Renal cortex interstitium (tissue), 11 donors: ENCODE results near the gene DCTN2. TPM values are rescaled to one million over a fixed set of nuclear protein-coding genes. Genes with fewer than 3 reads are reported as not detected.
"Not testable (repeated sequence)": the region's sequence is repeated elsewhere in the genome, so short reads cannot be mapped to it uniquely, and the experiment has no call there.

Experiments used
- DNase-seq, 11 donors: peaks; one replicate each; pipeline ENCODE4 v3.0.0-alpha.2; 2013; ENCODE audit warnings: low read depth in 9 of 11, low spot score in 4 of 11; ENCODE audit errors: extremely low read depth in 1 of 11
- polyA plus RNA-seq, 3 donors: library from polyadenylated mRNA; unstranded; fragments of 120-200 nt; gene quantifications; one replicate each; pipeline ENCODE4 v1.2.1, GENCODE V29; 2013; ENCODE audit not compliant: insufficient read length in 3 of 3

Gene DCTN2
- polyA plus RNA-seq, 3 donors, result 160 to 172 (median 172) TPM

DNA sequence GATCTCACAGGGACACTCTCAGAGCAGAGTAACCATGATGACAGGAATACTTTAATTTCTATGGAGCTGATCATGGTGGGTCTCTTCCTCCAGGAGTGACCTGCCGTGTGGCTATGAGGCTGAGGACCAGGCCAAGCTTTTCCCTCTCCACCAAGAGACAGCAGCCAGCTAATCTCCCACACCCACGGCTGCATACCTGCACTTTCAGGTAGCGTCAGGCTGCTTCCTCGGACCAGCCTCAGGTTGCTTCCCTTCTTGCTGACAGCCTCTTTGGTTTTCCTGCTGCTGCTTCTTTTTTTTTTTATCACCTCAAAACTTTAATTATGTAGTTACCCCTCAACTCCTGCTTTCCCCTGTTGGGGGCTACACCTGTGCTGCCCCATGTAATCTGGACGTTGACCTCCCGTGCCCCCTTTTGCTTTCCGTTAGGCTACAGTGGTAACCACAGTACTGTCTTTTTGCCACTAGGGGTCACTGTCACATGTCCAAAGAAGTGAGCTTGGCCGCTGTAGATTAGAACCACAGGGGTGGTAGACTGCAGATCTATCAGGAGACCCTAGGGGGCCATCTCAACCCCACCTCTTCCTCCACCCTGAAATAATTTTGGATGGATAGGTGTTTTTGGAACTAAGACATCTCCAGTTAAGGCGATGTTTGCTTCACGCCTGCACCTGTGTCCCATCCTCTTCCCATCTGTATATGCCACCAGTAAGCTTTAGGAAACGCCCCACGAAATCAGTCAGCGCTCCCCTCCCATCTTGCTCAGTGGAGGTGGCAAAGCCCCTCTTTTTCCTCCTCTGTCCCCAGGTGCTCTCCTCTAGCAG lies 36.2 kb upstream of the DCTN2 start:
- DNase-seq, result peak in 10 of 11 donors; percentile 48 to 77 (median 71)

DNA sequence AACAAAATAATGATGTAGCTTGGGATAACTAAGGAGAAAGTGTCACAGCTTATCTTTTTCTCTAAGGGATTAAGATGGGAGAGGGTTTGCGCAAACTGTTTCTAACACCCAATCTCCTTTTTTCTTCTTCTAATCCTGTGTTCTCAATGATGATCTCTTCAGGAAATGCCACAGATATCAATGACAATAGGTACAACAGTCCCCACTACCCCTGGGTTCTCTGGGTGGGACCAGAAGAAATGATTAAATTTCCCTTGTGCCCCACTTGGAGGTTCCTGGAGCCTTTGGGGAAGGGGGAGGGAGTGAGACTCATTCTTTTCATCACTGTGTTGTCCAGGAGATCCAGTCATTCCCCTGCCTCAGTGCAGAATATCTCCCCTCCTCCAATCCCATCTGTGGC lies 35.4 kb upstream of the DCTN2 start:
- DNase-seq, result no peak

DNA sequence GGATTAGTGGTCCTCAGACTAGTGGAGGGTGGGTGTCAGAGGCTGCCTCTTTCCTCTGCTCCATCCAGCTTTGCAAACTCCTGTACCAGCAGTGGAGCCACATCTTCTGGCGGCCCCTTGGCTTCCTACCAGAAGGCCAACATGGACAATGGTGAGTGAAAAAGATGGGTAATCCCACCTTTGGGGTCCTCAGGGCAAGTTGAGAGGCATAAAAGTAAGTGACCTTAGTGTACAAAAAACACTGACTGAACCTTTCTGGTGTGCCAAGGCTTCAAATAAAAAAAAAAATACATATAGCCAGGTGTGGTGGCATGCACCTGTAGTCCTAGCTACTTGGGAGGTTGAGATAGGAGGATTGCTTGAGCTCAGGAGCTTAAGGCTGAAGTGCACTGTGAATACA lies 34.8 kb upstream of the DCTN2 start:
- DNase-seq, result no peak

DNA sequence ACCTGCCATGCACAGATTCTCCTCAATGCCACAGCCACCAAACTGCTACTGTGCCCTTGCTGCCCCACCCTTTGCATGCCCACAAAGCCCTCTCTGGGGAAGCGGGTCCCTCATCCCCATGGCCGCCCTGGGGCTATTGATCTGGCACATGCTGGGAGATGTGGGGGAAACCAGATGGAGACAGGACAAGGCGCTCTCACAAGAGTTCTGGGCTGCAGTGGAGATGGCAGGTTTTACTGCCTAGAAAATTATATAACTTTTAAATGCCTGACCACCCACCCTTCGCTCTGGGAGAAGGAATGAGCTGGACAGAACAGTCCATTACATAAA lies 33.4 kb upstream of the DCTN2 start:
- DNase-seq, result no peak

GRCh38 chr12:57579677-57580465 lies 32.9 kb upstream of the DCTN2 start:
- DNase-seq, result no peak

GRCh38 chr12:57579011-57579410 lies 32.0 kb upstream of the DCTN2 start:
- no peak for DNase-seq

DNA sequence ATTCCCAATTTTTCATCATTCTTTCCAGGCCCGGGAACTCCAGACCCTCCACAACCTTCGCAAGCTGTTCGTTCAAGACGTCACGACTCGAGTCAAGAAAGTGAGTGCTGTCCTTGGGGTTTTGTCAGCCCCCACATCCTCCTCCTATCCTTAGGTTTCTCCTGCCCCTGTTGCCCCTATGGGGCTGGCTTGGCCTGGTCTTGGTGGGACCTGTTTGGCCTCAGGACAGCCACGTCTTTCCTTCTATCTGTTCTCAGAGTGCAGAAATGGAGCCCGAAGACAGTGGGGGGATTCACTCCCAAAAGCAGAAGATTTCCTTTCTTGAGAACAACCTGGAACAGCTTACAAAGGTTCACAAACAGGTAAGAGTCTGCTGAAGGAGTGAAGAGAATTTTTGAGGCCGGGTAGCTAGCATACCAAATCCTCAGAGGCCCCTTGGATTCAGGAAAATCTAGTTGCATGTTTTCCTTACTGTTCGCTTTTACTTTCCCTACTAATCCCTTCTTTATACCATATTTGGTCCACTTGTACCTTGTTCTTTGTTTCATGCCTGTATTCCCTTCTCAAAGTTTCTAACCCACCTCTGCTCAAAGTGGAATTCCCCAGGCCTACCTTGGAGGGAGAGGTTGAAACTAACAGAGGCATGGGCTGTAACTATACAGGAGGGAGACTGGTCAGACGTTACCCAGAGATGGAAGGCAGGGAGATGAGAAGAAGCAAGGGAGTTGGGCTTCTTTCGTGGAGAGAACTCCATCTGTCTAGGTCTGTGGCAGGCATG lies 31.2 kb upstream of the DCTN2 start:
- DNase-seq, result no peak

DNA sequence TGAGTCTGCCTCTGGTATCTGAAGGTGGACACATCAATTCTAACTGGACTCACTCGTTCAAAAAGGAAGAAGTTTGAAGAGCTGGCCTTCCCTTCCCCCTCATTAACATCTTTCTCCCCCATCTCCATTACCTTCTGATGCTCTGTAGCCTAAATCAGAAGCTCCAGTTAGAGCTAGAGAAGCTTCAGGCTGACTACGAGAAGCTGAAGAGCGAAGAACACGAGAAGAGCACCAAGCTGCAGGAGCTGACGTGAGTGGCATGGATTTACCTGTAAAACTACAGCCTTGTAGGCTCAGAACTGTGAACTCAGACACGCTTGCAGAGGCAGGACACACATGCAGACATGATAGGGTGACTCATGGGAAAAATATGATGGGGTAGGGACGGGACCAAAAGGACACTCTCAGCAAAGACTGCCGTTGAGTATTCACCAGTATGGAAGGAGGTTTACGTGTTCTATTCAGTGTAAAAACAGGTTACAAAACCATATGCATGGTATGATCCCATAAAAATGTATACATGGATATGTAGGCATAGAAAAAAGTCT lies 29.7 kb upstream of the DCTN2 start:
- DNase-seq, result no peak

DNA sequence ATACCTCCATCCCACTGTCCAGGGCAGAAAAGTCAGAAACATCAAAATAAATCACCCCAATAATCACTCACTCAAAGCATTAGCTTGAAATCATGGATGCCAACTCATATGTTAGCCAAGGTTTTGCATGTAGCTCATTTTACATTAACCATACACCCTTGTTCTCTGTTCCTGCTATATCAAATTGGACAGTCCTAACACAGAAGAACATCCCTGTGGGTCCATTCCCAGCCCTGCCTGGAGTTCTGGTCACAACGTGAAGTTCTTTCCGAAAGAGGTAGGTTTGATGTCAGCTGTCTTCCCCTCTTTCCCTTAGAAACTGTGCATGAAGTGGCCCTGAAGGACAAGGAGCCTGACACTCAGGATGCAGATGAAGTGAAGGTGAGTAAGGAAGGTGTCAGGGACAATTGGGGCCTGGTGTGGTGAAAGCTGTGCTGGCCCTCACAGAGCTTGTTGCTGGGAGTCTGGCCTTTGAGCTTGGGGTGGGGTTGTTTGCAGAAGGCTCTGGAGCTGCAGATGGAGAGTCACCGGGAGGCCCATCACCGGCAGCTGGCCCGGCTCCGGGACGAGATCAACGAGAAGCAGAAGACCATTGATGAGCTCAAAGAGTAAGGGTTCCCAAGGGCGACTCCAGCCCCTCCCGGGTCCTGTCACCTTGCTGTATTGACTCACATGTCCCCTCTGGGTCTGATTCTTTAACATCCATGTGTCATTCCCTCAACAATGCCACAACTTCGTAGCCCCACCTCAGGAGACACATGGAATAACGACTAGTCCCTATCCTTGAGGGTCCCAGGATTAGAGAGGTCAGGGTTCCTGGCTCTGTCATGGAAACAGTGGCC lies 29.0 kb upstream of the DCTN2 start:
- DNase-seq, result no peak

DNA sequence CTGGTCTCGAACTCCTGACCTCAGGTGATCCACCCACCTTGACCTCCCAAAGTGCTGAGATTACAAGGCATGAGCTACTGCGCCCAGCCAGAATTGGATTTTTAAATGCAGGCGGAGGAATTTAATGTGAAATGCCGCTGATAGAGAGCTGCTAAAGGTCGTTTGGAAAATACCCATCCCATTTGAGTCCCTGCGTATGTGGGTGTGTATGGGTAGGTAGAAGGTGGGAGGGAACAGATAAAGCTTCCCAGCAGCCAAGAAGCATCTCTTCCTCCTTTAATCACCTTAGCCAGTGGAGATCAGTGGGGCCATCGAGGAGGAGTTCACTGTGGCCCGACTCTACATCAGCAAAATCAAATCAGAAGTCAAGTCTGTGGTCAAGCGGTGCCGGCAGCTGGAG lies 27.8 kb upstream of the DCTN2 start:
- DNase-seq, result no peak

DNA sequence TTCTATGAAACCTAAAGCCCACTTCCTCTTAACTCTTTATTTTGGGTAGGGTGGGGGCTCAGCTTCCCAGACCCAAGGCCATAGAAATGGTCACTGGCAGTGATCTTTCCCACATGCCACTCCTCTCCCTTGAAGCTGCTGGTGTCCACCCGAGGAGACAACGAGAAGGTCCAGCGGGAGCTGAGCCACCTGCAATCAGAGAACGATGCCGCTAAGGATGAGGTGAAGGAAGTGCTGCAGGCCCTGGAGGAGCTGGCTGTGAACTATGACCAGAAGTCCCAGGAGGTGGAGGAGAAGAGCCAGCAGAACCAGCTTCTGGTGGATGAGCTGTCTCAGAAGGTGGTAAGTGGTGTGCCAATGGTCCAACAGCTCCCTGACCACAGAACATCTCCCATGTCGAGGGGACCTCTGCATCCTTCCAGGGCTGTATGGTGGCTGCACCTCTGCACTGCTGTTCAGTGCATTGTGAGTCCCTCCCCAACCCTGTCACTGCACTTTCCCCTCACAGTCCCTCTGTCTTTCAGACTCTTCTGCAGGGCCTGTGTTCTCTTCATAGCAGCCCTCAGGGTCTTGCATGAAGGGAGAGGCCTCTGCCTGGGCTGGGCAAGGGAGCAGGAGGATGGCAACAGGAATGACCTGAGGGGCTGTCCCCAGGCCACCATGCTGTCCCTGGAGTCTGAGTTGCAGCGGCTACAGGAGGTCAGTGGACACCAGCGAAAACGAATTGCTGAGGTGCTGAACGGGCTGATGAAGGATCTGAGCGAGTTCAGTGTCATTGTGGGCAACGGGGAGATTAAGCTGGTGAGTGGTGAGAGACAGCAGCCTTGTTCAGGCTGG lies 25.2 kb upstream of the DCTN2 start:
- DNase-seq, result no peak

DNA sequence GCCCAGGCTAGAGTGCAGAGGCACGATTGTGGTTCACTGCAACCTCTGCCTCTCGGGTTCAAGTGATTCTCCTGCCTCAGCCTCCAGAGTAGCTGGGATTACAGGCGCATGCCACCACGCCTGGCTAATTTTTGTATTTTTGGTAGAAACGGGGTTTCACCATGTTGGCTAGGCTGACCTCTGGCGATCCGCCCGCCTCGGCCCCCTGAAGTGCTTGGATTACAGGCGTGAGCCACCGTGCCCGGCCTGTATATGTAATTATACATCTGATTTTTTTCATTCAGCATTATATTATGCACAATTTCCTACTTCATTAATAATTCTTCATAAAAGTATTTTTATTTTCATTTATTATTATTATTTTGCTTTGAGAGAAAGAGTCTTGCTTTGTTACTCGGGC lies 23.4 kb upstream of the DCTN2 start:
- not testable (repeated sequence) for DNase-seq

DNA sequence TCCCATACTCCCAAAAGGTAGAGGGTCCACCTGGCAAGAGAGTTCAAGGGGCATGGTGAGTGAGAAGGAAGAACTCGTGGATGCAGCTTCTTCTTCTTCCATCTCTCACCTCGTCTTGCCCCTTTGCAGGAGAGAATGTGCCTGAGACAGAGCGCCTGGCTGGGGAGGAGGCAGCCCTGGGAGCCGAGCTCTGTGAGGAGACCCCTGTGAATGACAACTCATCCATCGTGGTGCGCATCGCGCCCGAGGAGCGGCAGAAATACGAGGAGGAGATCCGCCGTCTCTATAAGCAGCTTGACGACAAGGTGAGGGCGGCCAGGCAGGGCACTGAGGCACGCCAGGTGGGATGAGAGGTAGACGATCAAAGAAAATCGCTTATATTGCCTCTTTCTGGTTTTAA lies 22.9 kb upstream of the DCTN2 start:
- DNase-seq, result no peak

- DNase-seq, result no peak
These were observed 21.8 kb upstream of the DCTN2 start for GRCh38 chr12:57568838-57569237.

GRCh38 chr12:57564178-57564740 lies 17.3 kb upstream of the DCTN2 start:
- no peak for DNase-seq

GRCh38 chr12:57563358-57563757 lies 16.4 kb upstream of the DCTN2 start:
- DNase-seq, result no peak

GRCh38 chr12:57561117-57561516 lies 14.1 kb upstream of the DCTN2 start:
- not testable (repeated sequence) for DNase-seq

GRCh38 chr12:57560516-57560915 lies 13.5 kb upstream of the DCTN2 start:
- no peak for DNase-seq
